Stimulated activated CD8-positive, alpha-beta memory T cell treated with anti-CD3 and anti-CD28 coated beads, Interleukin-15, amount 100 ng/mL, for 48 hours (primary cell): ENCODE results near the gene DUSP11.
"Not testable (repeated sequence)": the region's sequence is repeated elsewhere in the genome, so short reads cannot be mapped to it uniquely, and the experiment has no call there.

ENCODE experiments used
- DNase-seq, 2 donors: peaks; one replicate each; pipeline ENCODE4 v3.0.0-alpha.2; 2020; ENCODE audit warnings: low read depth in 2 of 2

DUSP11 gene

GRCh38 chr2:73717695-73718094 lies 62.2 kb downstream of the DUSP11 start:
- not testable (repeated sequence) for DNase-seq

GRCh38 chr2:73717251-73717606 lies 62.7 kb downstream of the DUSP11 start:
- DNase-seq: no peak

- no peak for DNase-seq
Observed at GRCh38 chr2:73716543-73717250, 63.2 kb downstream of the DUSP11 start.

GRCh38 chr2:73714091-73714490 lies 65.8 kb downstream of the DUSP11 start:
- no peak for DNase-seq
